ENCODE data around the gene SVEP1.

The SVEP1 gene

DNA sequence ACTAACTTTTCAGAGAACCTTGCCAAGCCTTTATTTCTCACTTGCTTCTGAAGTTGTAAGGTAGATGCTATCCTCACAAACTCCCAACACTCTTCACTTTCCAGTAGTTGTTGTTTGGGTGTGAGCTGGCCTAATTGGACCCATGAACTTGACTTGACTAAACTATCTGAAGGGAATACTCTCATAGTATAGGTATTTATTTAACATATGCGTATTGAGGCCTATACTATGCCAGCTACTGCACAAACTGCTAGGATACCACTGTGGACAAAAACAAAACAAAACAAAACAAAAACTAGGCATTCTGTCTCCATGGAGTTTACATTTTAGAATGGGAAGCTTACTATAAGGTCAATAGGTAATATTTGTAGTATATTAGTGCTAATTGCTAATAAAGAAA is 243.2 kb downstream of the SVEP1 start:
- TF ChIP-seq, protein P1, sequence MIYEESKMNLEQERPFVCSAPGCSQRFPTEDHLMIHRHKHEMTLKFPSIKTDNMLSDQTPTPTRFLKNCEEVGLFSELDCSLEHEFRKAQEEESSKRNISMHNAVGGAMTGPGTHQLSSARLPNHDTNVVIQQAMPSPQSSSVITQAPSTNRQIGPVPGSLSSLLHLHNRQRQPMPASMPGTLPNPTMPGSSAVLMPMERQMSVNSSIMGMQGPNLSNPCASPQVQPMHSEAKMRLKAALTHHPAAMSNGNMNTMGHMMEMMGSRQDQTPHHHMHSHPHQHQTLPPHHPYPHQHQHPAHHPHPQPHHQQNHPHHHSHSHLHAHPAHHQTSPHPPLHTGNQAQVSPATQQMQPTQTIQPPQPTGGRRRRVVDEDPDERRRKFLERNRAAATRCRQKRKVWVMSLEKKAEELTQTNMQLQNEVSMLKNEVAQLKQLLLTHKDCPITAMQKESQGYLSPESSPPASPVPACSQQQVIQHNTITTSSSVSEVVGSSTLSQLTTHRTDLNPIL (CRISPR knock-in tag; IDR thresholded peaks at IDR 0.05; ENCODE audit: low read depth) = no peak
- TF ChIP-seq, protein P2, sequence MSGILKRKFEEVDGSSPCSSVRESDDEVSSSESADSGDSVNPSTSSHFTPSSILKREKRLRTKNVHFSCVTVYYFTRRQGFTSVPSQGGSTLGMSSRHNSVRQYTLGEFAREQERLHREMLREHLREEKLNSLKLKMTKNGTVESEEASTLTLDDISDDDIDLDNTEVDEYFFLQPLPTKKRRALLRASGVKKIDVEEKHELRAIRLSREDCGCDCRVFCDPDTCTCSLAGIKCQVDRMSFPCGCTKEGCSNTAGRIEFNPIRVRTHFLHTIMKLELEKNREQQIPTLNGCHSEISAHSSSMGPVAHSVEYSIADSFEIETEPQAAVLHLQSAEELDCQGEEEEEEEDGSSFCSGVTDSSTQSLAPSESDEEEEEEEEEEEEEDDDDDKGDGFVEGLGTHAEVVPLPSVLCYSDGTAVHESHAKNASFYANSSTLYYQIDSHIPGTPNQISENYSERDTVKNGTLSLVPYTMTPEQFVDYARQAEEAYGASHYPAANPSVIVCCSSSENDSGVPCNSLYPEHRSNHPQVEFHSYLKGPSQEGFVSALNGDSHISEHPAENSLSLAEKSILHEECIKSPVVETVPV (CRISPR knock-in tag; IDR thresholded peaks at IDR 0.05) = no peak
- no peak for TF ChIP-seq ZNF8 (CRISPR knock-in tag; IDR thresholded peaks at IDR 0.05)
- TF ChIP-seq, protein P3, sequence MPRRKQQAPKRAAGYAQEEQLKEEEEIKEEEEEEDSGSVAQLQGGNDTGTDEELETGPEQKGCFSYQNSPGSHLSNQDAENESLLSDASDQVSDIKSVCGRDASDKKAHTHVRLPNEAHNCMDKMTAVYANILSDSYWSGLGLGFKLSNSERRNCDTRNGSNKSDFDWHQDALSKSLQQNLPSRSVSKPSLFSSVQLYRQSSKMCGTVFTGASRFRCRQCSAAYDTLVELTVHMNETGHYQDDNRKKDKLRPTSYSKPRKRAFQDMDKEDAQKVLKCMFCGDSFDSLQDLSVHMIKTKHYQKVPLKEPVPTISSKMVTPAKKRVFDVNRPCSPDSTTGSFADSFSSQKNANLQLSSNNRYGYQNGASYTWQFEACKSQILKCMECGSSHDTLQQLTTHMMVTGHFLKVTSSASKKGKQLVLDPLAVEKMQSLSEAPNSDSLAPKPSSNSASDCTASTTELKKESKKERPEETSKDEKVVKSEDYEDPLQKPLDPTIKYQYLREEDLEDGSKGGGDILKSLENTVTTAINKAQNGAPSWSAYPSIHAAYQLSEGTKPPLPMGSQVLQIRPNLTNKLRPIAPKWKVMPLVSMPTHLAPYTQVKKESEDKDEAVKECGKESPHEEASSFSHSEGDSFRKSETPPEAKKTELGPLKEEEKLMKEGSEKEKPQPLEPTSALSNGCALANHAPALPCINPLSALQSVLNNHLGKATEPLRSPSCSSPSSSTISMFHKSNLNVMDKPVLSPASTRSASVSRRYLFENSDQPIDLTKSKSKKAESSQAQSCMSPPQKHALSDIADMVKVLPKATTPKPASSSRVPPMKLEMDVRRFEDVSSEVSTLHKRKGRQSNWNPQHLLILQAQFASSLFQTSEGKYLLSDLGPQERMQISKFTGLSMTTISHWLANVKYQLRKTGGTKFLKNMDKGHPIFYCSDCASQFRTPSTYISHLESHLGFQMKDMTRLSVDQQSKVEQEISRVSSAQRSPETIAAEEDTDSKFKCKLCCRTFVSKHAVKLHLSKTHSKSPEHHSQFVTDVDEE (CRISPR knock-in tag; IDR thresholded peaks at IDR 0.05) = no peak
- TF ChIP-seq ZNF70 (CRISPR knock-in tag; IDR thresholded peaks at IDR 0.05) = no peak
- TF ChIP-seq ZNF565 (CRISPR knock-in tag; conservative IDR thresholded peaks at IDR 0.05; ENCODE audit: low read depth) = no peak
- TF ChIP-seq, protein P4, sequence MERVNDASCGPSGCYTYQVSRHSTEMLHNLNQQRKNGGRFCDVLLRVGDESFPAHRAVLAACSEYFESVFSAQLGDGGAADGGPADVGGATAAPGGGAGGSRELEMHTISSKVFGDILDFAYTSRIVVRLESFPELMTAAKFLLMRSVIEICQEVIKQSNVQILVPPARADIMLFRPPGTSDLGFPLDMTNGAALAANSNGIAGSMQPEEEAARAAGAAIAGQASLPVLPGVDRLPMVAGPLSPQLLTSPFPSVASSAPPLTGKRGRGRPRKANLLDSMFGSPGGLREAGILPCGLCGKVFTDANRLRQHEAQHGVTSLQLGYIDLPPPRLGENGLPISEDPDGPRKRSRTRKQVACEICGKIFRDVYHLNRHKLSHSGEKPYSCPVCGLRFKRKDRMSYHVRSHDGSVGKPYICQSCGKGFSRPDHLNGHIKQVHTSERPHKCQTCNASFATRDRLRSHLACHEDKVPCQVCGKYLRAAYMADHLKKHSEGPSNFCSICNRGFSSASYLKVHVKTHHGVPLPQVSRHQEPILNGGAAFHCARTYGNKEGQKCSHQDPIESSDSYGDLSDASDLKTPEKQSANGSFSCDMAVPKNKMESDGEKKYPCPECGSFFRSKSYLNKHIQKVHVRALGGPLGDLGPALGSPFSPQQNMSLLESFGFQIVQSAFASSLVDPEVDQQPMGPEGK (CRISPR knock-in tag; IDR thresholded peaks at IDR 0.05; ENCODE audit: borderline replicate concordance) = no peak
- no peak for TF ChIP-seq ISL1 (CRISPR knock-in tag; IDR thresholded peaks at IDR 0.05)
- TF ChIP-seq, protein P5, sequence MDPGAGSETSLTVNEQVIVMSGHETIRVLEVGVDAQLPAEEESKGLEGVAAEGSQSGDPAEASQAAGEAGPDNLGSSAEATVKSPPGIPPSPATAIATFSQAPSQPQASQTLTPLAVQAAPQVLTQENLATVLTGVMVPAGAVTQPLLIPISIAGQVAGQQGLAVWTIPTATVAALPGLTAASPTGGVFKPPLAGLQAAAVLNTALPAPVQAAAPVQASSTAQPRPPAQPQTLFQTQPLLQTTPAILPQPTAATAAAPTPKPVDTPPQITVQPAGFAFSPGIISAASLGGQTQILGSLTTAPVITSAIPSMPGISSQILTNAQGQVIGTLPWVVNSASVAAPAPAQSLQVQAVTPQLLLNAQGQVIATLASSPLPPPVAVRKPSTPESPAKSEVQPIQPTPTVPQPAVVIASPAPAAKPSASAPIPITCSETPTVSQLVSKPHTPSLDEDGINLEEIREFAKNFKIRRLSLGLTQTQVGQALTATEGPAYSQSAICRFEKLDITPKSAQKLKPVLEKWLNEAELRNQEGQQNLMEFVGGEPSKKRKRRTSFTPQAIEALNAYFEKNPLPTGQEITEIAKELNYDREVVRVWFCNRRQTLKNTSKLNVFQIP (CRISPR knock-in tag; IDR thresholded peaks at IDR 0.05; ENCODE audit: borderline replicate concordance, low read depth) = no peak

DNA sequence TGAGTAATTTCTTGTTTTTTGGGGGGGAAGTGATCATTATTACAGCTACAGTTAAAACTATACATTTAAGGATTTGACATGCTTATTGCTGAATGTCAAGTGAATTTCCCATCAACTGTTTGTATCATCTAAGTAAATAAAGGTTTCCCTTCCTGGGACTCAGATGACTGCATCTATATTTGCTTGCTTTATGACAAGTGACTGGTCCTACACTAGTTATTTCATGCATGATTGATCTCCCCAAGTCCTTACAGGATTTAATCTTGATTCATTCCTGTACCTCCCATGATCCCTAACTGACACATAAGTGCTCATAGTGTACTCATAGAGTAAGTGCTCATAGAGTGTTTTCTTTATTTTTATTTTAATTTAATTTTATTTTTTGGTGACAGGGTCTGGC is 244.7 kb downstream of the SVEP1 start:
- TF ChIP-seq, protein P1 (CRISPR knock-in tag; IDR thresholded peaks at IDR 0.05; ENCODE audit: low read depth) = no peak
- TF ChIP-seq, protein P5 (CRISPR knock-in tag; IDR thresholded peaks at IDR 0.05; ENCODE audit: borderline replicate concordance, low read depth) = no peak
- TF ChIP-seq ZC3H10 (CRISPR knock-in tag; IDR thresholded peaks at IDR 0.05) = no peak
- no peak for TF ChIP-seq ZNF565 (CRISPR knock-in tag; conservative IDR thresholded peaks at IDR 0.05; ENCODE audit: low read depth)
- no peak for TF ChIP-seq ZNF8 (CRISPR knock-in tag; IDR thresholded peaks at IDR 0.05)
- TF ChIP-seq CSDC2 (CRISPR knock-in tag; IDR thresholded peaks at IDR 0.05) = no peak
- no peak for TF ChIP-seq ZFP3 (CRISPR knock-in tag; IDR thresholded peaks at IDR 0.05)
- no peak for TF ChIP-seq PPARA (CRISPR knock-in tag; IDR thresholded peaks at IDR 0.05; ENCODE audit: borderline replicate concordance)
- TF ChIP-seq, protein P2 (CRISPR knock-in tag; IDR thresholded peaks at IDR 0.05) = no peak
- TF ChIP-seq, protein P4 (CRISPR knock-in tag; IDR thresholded peaks at IDR 0.05; ENCODE audit: borderline replicate concordance) = no peak
- TF ChIP-seq, protein P3 (CRISPR knock-in tag; IDR thresholded peaks at IDR 0.05) = no peak
- TF ChIP-seq SNAI2 (CRISPR knock-in tag; IDR thresholded peaks at IDR 0.05) = no peak
- no peak for ATAC-seq

More for the DNA sequence above, 243.2 kb downstream of the SVEP1 start:
- ATAC-seq = no peak

Data from SK-N-SH treated with all-trans-retinoic acid at 6 μM for 48 hours (cell line).